IPS DF 19.7 (cell line): ENCODE measurements around the gene P2RY6.

Experiments
- DNase-seq: peaks from one replicate; pipeline ENCODE4 v3.0.0-alpha.2; 2013; ENCODE audit warnings: low read depth, low spot score

Gene P2RY6

DNA sequence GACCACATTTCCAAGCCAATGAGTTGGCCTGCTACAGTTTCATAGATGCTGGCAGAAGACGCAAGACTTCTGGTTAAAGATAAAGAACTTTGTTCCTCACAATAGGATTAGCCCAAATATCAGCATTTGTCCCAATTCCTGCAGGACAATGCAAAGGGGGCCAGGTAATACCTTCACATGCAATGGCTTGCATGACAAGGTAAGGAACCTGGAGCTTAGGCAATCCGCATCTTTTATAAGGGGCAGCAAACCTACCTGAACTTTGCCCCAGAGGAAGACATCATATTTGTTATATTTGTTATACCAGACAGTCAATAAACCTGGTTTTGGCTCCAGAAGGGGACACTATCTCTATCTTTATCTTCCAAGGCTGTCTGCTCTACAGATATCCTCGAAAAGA is 5.3 kb downstream of the P2RY6 start:
- DNase-seq, result no peak

DNA sequence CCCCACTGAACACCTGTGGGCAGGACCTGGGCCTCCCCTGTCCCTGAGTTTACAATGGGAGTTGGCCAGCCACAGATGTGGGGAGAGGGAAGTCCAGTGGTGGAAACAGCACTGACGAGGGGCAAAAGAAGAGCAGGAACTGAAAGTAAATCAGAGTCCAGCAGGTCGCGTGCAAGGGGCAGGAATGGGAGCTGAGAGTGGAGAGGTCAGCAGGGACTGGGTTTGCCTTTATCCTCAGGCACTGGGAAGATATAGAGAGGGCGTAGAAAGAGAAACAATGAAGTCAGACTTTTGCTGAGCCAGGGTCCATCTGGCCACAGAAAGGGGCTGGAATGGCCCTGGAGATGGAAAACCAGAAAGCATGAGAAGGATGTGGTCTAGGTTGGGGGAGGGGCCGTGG is 8.5 kb downstream of the P2RY6 start:
- no peak for DNase-seq

DNA sequence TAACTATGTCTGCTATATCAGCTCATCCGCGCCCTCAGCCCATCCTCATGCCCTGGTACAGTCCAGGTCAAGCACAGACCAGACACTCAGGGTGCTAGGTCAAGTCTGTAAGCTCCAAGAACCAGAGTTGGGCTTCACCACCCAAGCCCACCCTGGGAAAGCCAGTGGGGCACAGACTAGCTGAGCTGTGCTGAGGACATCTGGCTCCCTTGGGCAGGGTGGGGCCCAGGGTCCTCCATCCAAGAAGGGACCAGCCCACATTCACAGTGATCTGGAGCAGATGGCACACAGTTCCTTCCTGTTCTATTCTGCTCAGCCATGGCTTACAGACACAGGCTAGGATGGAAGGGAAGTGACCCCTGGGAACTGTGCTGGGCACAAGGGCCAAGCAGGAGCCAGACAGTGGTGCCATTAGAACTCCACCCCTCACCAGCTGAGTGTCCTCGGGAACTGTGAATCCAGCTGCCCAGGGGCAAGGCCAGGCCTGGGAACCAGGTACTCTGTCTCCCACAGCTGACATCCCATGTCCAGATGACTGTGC is 9.1 kb downstream of the P2RY6 start:
- no peak for DNase-seq

DNA sequence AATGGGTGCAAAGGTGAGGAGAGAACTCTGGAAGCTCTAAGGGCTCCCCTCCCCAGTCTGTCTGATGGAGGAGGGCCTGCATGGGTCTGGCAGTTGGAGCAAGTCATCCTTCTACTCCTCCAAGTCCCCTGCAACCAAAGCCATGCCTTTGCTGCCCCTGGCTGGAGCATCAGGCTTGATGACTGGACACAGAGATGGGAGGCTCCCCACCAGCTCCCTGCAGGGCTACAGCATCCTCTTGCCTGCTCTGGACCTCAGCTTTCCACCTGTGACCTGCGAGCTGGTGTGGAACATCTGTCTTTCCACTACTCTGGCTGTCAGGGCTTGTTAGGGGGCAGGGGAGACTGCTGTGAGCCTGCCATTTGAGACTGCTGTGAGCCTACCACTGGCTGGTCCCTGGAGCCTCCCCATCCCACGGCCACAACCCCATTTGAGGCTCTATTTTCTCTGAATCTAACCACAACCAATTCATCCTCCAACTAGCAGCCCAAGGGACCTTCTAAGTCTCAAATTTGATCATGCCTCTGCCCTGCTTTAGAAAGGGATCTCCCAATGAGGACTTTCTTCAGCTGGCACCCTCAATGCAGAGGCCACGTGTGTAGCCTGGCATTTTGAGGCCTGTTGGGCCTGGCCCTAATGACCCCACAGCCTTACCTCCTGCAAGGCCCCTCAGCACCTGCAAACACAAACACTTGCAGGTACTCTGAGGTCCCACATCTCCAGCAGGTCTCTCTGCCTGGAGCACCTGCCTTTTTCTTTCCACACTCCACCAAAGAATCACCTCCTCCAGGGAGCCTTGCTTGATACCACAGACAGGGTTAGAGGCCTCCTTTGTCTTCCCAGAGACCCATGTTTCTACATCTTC is 9.9 kb downstream of the P2RY6 start:
- no peak for DNase-seq

DNA sequence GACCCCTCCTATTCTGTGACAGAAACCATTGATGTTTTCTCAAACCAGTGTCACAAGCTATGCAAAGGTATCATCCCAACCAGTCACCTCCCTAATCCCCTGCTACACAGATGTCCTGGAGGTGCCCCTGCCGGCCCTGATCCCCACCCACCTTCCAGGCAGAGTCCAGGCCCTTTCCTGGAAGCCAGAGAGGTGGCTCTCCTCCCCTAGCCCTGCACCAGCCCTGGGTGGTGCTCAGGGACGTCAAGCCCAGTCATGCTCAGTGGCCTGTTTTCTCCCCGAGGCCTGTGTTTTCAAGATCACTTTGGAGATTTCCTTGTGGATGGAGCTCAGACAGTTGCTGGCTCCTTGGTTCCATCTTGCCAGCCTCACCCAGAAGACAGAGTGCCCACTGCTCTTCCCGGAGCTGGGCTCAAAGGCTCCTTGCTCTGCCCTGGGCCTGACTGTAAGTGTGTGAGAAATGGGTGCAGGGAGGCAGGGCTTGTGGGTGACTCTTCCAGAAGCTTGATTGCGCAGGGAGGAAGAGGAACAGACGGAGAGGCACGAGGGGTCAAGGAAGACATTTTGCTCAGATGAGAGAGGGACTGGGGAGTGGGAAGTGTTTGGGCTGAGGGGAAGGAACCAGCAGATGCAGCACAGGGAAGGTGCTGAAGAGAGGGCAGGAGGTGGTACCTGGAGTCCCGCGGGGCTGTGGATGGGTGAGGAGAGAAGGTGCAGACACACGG is 11.3 kb downstream of the P2RY6 start:
- DNase-seq, result no peak

DNA sequence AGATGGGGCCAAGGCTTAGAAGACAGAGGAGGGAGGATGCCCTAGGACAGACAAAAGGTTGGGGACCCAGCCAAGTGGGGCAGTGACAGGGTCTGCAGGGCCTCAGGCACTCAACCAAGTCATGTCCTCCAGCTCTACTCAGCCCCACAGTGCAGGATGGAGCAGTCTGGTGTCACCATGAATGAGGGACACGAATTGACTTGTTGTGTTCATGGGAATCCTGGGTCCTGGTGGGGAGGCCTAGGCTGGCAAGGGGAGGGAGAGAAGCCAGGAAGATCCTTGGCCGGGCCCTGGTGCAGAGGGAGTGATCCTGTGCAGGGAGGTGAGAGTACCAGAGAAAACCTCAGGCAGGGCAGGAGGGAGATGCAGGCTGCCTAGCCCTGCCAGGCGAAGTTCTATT is 12.0 kb downstream of the P2RY6 start:
- no peak for DNase-seq

DNA sequence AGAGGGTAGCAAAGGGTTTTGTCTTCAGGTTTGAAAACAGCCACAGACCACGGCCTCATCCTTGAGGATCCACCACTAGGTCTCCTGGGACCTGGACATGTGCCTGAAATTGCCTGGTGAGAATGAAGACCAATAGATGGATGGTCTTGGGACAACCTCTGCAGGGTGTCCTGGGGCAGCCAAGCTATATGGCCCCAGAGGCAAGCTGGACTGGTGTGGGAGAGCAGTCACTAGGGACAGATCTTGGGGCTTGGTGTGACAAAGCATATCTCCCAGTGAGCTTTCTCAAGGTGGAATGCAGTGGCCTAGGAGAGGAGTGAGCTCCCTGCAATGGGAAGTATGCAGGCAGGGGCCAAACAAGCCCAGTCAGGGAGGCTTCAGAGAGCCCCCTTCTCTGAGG is 13.6 kb downstream of the P2RY6 start:
- no peak for DNase-seq

DNA sequence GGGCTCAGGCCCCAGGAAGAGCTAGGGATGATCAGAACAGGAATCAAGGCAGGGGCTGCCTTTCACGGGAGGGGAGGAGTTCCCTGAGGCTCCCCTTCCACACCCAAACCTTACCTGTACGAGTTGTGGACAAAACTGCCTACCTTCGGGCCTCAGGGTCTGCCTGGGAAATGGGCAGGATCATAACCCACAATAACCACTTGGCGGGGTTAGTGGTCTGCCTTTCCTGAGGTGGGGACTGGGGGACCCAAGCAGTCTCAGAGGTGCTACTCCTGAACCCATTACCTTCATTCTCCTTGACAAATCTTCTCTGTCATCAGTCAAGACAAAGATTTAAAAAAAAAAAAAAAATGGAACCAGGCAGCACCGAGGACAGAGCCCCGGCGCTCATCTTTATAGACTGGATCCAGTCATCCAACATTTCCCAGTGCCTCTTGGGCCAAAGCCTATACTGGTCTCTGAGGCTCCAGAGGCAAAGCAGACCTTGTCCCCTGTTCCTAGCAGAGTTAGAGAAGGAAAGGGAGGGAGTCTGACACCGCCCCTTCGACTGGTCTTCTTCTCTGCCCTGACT is 14.2 kb downstream of the P2RY6 start:
- no peak for DNase-seq

DNA sequence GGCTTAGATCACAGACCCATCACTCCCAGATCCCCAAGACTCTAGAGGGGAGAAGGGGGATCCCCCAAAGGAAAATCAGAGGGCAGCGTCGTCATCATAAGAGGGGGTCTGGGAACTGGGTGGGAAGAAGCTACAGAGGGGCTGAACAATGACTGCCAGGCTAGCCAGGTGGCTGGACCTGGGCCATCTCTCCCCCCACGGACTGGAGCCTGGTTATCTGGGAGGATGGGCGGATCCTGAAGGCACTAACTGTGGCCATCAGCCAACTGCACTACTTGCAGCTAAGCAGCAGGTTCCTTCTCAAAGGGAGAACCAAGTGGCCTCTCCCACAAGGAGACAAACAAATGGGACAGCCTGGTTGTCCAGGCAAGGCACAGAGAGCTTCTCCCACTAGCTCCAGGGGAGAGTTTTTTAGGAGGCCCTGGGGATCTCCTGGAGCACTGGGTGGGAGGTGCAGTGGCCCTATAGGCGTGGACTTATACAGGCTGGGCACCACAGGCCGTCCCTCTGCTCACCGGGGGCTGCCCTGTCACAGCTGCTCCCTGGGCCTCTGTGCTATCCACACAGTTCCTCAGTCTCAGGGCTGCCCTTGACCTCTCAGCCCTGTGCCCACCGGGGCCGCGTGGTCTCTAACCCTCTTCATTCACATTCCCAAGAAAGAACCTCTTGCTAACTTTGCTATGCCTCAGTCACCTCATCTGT is 15.4 kb downstream of the P2RY6 start:
- no peak for DNase-seq

DNA sequence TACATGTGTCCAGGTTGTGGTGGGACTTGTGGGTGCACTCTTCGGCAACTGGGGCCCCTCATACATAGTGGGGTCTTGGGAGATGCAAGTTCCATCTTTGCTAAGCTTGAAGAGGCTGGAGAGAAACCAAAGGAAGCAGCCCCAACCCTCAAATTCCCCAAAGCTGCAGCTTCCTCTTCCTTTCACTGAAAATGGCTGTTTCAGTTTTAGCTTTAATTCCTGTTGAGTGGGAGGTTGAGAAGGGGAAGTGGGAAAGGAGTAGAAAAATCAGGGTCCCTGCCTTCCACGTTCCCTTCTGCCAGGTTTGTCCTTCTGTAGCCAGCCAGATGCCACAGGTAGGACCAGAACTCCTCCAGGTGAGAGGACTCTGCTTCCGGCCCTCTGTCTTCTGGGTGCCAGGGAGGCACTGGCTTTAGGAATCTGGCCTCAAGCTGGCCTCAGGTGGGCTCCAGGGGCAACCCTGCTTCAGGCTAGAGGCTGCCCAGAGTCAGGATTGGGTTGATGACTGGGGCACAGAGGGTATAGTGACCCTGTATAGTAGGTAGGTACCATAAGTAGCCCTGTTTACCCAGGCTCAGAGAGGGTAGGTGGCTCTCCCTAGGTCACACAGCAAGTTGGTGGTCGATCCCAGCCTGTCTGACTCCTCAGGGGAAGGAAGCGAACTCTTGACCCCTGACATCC is 16.2 kb downstream of the P2RY6 start:
- DNase-seq, result no peak

DNA sequence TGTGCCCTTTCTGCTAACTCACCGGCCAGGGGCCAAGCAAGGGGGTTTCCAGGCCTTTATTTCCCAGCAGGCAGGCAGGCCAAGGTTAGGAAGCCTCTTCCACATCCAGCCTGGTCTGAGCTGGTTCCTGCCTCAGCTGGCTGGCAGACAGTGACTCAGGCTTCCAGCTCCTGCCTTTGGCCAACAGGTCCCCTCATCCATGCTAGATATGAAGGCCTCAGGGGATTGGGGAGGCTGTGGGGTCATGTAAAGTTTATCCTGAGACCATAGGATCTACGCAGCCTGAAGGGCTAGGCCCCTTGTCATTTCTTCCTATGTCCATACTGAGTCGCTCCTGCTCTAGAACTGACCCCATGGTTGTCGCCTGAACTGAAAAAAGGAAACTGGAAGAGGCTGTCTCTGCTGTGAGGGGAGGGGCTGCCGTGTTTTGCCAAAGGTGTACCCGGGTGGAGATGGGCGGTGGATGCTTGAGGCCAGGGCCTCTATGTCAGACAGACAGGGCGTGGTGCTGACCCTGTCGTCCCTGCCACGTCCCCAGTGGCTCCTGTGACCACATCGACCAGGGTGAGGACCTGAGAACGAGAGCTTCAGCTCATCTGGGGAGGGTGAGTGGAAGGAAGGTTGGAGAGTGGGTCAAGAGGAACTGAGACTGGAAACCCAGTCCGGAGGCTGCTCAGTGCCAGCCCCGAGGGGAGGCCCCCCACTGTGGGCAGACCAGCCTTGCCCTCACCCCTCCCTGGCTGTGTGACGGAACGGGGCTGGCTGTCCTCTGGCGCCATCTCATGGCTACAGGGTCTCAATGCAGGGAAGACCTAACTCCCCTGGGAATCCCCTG is 17.0 kb downstream of the P2RY6 start:
- DNase-seq, result no peak

DNA sequence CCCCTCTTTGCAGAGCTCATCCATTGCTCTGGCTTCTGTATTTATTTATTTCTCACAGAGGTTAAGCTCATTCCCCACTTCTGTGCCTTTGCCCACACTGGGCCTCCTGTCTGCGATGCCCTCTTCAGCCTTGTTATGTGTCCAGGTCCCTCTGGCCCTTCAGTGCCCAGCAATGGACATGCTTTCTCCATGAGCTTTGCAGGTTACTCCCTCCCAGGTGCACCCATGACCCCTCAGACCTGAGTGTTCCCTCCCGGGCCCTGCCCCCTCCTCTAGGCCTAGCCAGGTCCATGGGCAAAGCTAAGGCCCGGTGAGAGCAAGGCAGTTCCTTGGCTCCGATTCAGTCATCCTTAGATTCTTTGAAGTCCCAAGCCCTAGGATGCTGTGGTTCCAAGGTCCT is 18.4 kb downstream of the P2RY6 start:
- DNase-seq, result no peak

DNA sequence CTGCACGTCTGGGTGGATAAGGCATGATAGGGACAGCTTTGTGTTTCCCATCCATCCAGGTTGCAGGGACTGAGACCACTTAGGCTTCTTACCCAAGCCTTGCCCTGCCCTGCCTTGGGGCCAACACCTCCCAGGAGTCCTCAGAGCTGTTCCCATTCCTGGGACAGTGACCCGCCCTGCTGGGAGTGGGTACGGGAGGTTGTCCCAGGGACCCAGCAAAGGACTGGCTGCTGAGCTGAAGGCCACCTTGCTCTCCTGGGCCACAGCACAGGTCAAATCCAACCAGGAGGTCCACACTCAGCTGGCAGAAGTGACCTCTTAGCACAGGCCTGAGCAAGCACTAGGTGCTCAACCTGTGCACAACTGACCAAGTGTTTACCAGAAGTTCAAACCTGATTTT is 19.1 kb downstream of the P2RY6 start:
- no peak for DNase-seq

DNA sequence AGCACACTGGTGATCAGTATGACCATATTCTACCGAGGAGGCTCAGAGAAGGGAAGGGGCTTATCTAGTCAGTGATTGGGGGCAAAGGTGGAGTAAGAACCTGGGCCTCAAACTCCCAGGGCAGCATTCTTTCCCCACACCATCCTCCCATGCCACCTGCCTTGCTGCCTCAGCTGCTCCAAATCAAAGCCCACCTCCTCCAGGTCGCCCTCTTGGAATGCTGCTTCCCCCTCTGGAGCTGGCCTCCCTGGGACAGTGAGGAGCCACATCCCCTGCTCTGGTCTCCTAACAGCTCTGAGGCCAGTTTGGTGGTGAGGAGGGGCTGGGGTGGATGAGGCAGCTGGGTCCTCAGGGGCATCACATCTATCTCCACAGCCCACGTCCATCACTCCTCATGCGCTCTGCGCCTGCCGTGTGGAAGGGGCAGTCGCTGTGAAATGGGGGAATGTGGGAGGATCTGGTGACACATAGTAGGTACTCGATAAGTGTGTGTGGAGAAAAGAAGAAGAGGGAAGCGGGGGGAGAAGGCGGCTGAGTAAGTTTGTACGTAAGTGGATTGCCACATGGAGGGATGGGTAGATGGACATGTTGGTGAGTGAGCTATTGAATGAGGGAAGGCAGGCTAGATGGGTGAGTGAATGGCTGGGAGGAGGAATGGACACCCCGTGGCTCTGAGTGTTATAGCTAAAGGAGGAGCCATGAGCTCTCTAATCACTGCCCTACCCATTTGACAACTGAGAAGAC is 19.8 kb downstream of the P2RY6 start:
- DNase-seq, result no peak

DNA sequence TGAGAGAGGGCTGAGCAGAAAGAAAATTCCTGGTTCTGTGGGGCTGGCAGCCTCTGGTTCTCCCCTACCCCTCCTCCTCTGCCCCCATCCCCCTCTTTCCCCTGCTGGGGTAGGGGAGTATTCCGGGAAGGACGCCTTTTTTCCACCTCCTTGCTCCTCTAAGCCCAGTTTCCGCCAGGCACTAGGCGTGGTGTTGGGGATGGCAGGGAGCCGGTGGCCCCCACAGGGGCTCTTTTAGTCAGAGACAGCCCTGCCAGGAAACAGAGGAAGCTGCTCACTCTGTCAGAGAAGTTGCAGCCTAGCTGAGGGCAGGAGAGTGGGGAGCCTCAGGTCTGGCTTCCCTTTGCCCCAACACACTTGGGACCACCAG is 20.4 kb downstream of the P2RY6 start:
- DNase-seq, result no peak

DNA sequence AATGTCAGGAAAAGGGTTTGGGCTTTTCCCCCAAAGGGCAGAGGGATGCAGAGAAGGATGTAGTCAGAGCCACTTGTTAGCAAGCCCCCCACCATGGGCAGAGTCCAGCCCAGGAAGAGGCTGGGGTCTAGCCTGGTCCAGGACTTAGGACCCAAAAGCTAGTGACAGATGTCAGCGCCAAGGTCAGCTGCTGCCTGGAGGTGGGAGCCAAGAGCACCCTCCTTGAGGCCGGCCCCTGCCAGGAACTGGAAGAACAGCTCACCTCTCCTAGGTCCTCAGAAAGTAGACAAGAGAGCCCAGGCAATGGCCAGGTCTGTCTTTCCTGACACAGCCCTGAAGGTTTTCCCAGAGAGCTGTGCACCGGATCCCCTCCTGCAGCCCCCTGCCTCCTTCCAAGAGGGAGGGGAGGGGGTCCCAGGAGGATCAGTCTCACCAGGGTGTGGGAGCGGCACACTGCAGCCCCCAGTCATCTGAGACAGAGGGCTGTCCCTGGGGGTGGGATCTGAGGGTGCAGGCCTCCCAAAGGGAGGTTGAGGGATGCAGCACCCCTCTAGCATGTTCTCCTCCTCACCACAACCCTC is 21.3 kb downstream of the P2RY6 start:
- DNase-seq, result no peak

DNA sequence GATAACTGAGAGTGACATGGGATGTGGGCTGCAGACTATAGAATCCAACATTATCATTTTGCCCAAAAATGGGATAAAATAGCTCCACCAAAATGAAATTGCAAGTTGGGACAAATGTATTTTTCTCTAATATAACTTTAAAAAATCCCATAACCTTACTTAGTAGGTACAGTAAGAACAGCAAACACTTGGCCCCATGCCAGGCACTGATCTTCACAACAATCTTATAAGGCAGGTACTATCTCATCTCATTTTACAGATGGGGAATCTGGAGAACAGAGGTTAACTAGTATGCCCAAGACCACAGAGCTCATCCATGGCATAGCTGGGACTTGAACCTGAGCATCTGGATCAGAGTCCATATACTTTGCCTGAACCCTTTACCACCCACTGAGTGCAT is 22.5 kb downstream of the P2RY6 start:
- DNase-seq, result no peak

DNA sequence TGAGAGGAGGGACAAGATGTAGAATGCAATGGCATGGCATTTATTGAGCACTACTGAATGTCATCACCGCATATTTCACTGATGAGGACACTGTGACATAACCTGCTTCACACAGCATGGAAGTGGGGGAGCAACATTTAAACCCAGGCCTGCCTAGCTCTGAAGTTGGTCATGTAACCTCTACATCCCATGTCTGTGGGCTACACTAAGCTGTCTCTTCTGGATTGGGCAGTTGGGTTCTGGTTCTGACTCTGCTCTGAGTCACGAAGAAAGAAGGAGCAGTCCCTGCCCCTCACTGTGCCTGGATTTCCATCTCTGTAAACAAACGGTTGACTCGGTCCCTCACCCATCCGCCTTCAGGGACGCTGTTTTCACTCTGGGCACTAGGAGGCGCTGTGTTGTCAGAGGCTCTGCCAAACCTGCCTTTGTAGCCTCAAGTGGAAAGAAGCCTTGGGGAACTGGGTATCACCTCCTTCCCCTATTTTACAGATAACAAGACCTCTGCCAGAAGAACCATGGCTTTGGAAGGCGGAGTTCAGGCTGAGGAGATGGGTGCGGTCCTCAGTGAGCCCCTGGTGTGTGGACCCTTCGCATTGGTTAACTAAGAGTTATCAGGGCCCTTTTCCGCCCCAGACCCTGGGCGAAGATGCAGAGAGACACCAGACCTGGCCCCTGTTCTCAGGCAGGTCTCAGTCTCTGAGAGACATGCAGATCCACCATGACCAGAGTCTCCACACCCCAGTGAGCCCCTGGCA is 23.3 kb downstream of the P2RY6 start:
- no peak for DNase-seq

DNA sequence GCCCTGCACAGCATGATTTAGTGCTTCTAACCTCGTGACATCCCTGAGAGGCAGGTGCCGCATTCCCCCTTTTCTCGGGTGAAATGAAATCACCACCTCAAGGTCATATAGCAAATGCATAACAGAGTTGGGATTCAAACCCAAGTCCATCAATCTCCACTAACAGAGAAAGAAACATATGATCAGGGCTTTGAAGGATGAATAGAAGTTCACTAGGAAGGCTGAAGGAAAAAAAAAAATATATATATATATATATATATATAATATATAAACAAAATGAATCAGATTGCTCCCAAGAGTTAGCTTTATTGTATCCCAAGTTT is 23.8 kb downstream of the P2RY6 start:
- DNase-seq, result no peak
